CD14-positive monocyte (primary cell): ENCODE measurements around the gene RAET1E. TPM values are rescaled to one million over a fixed set of nuclear protein-coding genes. Genes with fewer than 3 reads are reported as not detected.

Source experiments
- DNase-seq, 3 donors: peaks; one replicate each; pipeline ENCODE4 v3.0.0-alpha.2; 2011 to 2022
- H2AFZ ChIP-seq: 2 replicates; pipeline ENCODE4 v1.6.0; 2012; ENCODE audit warnings: mild to moderate bottlenecking, low read depth, low read length, inconsistent platforms; ENCODE audit not compliant: insufficient read depth, poor library complexity, severe bottlenecking
- H3K27ac ChIP-seq, 2 donors: 1 replicate in 1 of 2; 2 replicates in 1 of 2; pipeline ENCODE4 v1.5.1; 2012 to 2013; ENCODE audit warnings: low read length in 2 of 2, control low read depth in 1 of 2, inconsistent platforms in 1 of 2, low read depth in 1 of 2, mild to moderate bottlenecking in 1 of 2
- H3K27me3 ChIP-seq, 2 donors: one replicate each; pipeline versions ENCODE4 v1.6.0 to v1.6.1; 2011 to 2013; ENCODE audit warnings: low read length in 2 of 2; ENCODE audit not compliant: control insufficient read depth in 2 of 2, insufficient read depth in 2 of 2
- H3K36me3 ChIP-seq, 2 donors: replicated peaks in 1 of 2; 1 replicate in 1 of 2; 2 replicates in 1 of 2; pipeline versions ENCODE4 v1.5.1 to v1.6.1; 2012 to 2013; ENCODE audit warnings: low read length in 2 of 2, control low read depth in 1 of 2, inconsistent platforms in 1 of 2, mild to moderate bottlenecking in 1 of 2; ENCODE audit not compliant: insufficient read depth in 2 of 2, control insufficient read depth in 1 of 2
- H3K4me1 ChIP-seq, 2 donors: 1 replicate in 1 of 2; 2 replicates in 1 of 2; pipeline versions ENCODE4 v1.5.1 to v1.6.1; 2012 to 2013; ENCODE audit warnings: low read length in 2 of 2, control low read depth in 1 of 2, inconsistent platforms in 1 of 2, mild to moderate bottlenecking in 1 of 2, moderate library complexity in 1 of 2; ENCODE audit not compliant: insufficient read depth in 2 of 2, control insufficient read depth in 1 of 2
- H3K4me2 ChIP-seq: replicated peaks from 2 replicates; pipeline ENCODE3; 2012; ENCODE audit warnings: low read length, moderate library complexity, mild to moderate bottlenecking; ENCODE audit not compliant: poor library complexity, severe bottlenecking; ENCODE audit errors: extremely low read depth
- H3K4me3 ChIP-seq, 3 experiments: fragments of 200-600 bp in 1 of 3; sonication (generic) in 1 of 3; replicated peaks in 1 of 3; 1 replicate in 2 of 3; 2 replicates in 1 of 3; pipeline ENCODE4 v1.5.1; 2011 to 2013; ENCODE audit warnings: low read length in 3 of 3, mild to moderate bottlenecking in 3 of 3, control low read depth in 2 of 3, low read depth in 2 of 3, inconsistent platforms in 1 of 3, moderate library complexity in 1 of 3
- H3K79me2 ChIP-seq: 2 replicates; pipeline ENCODE4 v1.6.0; 2012; ENCODE audit warnings: mild to moderate bottlenecking, control low read depth, inconsistent platforms, low read length, moderate library complexity; ENCODE audit not compliant: insufficient read depth
- H3K9ac ChIP-seq: 2 replicates; pipeline ENCODE4 v1.6.0; 2017; ENCODE audit warnings: low read length, mild to moderate bottlenecking; ENCODE audit not compliant: insufficient read depth, poor library complexity, severe bottlenecking
- H3K9me3 ChIP-seq, 2 donors: replicated peaks in 1 of 2; 1 replicate in 1 of 2; 2 replicates in 1 of 2; pipeline versions ENCODE4 v1.5.1 to v1.6.1; 2012 to 2013; ENCODE audit warnings: low read length in 2 of 2, control low read depth in 1 of 2; ENCODE audit not compliant: control insufficient read depth in 1 of 2, insufficient read depth in 1 of 2
- H4K20me1 ChIP-seq: 2 replicates; pipeline ENCODE4 v1.6.0; 2012; ENCODE audit warnings: mild to moderate bottlenecking, low read length, control low read depth, moderate library complexity; ENCODE audit not compliant: insufficient read depth
- H3K27ac Mint-ChIP-seq, 7 donors: one replicate each; pipeline ENCODE4 v1.8.0; 2020; ENCODE audit warnings: mild to moderate bottlenecking in 7 of 7, mixed read lengths in 7 of 7, moderate library complexity in 6 of 7, inconsistent platforms in 2 of 7
- H3K27me3 Mint-ChIP-seq, 3 donors: one replicate each; pipeline ENCODE4 v1.8.0; 2021 to 2022; ENCODE audit warnings: low read depth in 3 of 3, mild to moderate bottlenecking in 3 of 3, mixed read lengths in 3 of 3, moderate library complexity in 3 of 3, inconsistent platforms in 1 of 3
- H3K36me3 Mint-ChIP-seq, 2 donors: one replicate each; pipeline ENCODE4 v1.8.0; 2020; ENCODE audit warnings: mixed read lengths in 2 of 2, inconsistent platforms in 1 of 2, mild to moderate bottlenecking in 1 of 2
- H3K4me1 Mint-ChIP-seq: one replicate; pipeline ENCODE4 v1.8.0; 2020; ENCODE audit warnings: mild to moderate bottlenecking, mixed read lengths
- H3K4me3 Mint-ChIP-seq, 2 donors: one replicate each; pipeline ENCODE4 v1.8.0; 2020; ENCODE audit warnings: mild to moderate bottlenecking in 2 of 2, mixed read lengths in 2 of 2, moderate library complexity in 1 of 2
- H3K9me3 Mint-ChIP-seq, 7 donors: one replicate each; pipeline ENCODE4 v1.8.0; 2020 to 2022; ENCODE audit warnings: mixed read lengths in 7 of 7, mild to moderate bottlenecking in 6 of 7, moderate library complexity in 6 of 7, inconsistent platforms in 2 of 7
- WGBS: methylation state at CpG from one replicate; pipeline ENCODE4 v1.1.5; 2013; ENCODE audit warnings: missing lambda C conversion rate; ENCODE audit not compliant: insufficient coverage; 5-methylcytosine and 5-hydroxymethylcytosine counted together
- intact Hi-C, 2 donors: fragments of 100-400 bp; cut with micrococcal nuclease; formaldehyde crosslinking; loops; one replicate each; pipeline versions ENCODE4 v1.15.0 to v1.15.1; 2023
- polyA plus RNA-seq, 3 donors: library from polyadenylated mRNA; depleted of rRNA in 1 of 3; unstranded in 2 of 3; stranded (reverse) in 1 of 3; fragments of 300-500 nt in 2 of 3; fragments of >200 nt in 1 of 3; fragmentation: Illumina TruSeq in 2 of 3; gene quantifications; 1 replicate in 2 of 3; 2 replicates in 1 of 3; pipeline ENCODE4 v1.2.3, GENCODE V29; 2012 to 2021
- TF ChIP-seq, protein P1 (sequence below): fragments of 200-600 bp; IDR thresholded peaks from one replicate; pipeline ENCODE4 v1.8.0; 2022; ENCODE audit warnings: antibody characterized with exemption, mild to moderate bottlenecking

The RAET1E gene
- polyA plus RNA-seq, 3 donors: not detected

DNA sequence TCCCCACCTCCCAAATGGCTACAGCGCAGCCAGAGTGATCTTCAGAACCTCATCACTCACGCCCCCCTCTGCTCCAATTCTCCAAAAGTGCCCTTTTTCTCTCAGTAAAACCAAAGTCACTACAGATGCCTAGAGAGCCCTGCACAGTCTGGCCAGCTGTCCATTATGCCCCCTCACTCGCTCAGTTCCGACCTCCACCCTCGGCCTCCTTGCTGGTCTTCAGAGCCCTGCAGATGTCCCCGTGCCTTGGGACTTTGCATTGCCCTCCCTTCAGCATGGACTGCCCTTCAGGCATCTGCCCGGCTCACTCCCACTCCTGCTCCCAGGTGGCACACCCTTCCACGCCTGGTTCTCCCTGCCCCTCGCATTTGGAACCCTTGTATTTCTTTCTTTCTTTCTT lies 1.1 kb upstream of the RAET1E start:
- H3K9ac ChIP-seq: no peak overlapping the region
- WGBS: 94% methylated on average over 6 of the region's 9 CpGs
- H3K9me3 Mint-ChIP-seq: no peaks in the 10 kb centered on the region
- no peak overlapping the region for H3K4me2 ChIP-seq
- H3K27me3 Mint-ChIP-seq: peaks cover 0 to 11% (median 6%) of the 10 kb centered on the region in 3 donors
- TF ChIP-seq, protein P1, sequence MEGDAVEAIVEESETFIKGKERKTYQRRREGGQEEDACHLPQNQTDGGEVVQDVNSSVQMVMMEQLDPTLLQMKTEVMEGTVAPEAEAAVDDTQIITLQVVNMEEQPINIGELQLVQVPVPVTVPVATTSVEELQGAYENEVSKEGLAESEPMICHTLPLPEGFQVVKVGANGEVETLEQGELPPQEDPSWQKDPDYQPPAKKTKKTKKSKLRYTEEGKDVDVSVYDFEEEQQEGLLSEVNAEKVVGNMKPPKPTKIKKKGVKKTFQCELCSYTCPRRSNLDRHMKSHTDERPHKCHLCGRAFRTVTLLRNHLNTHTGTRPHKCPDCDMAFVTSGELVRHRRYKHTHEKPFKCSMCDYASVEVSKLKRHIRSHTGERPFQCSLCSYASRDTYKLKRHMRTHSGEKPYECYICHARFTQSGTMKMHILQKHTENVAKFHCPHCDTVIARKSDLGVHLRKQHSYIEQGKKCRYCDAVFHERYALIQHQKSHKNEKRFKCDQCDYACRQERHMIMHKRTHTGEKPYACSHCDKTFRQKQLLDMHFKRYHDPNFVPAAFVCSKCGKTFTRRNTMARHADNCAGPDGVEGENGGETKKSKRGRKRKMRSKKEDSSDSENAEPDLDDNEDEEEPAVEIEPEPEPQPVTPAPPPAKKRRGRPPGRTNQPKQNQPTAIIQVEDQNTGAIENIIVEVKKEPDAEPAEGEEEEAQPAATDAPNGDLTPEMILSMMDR: no peak
- H3K27ac Mint-ChIP-seq: no peak overlapping the region
- H3K4me3 Mint-ChIP-seq: no peak overlapping the region
- no peaks in the 10 kb centered on the region for H3K27me3 ChIP-seq
- H3K4me1 Mint-ChIP-seq: peaks cover 15% of the 10 kb centered on the region
- intact Hi-C loops: no loop called here
- H3K36me3 ChIP-seq: no peaks in the 10 kb centered on the region
- H4K20me1 ChIP-seq: no peaks in the 10 kb centered on the region
- DNase-seq: no peak
- H3K27ac ChIP-seq: no peak overlapping the region
- no peak overlapping the region for H2AFZ ChIP-seq
- H3K36me3 Mint-ChIP-seq: no peaks in the 10 kb centered on the region
- H3K79me2 ChIP-seq: no peaks in the 10 kb centered on the region
- H3K4me1 ChIP-seq: peaks cover 0 to 18% of the 10 kb centered on the region in 2 donors
- no peaks in the 10 kb centered on the region for H3K9me3 ChIP-seq
- no peak overlapping the region for H3K4me3 ChIP-seq

DNA sequence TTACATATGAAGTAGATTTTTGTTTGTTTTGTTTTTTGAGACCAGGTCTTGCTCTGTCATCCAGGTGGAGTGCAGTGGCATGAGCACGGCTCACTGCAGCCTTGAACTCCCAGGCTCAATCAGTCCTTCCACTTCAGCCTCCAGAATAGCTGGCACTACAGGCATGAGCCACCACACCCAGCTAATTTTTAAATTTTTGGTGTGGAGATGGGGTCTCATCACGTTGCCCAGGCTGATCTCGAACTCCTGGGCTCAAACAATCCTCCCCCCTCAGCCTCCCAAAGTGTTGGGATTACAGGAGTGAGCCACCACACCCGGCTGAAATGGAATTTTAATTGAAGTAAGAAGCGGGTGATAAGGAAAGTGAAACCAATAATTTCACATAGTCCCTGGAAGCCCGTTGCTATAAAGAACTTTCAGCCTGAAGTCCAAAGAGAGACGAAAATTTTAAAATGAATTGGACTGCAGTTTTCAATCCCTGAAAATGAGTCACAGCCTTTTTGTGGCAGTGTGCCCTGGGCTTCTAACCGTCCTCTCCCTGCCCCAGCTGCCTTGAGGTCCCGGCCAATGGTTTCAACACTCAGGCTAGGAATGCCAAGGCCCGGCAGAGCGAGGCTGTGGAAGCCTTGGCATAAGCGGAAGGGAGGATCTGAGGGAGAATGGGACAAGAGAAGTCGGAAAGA lies 757 bp downstream of the RAET1E start:
- Histone ChIP-seq H3K27ac (no peak overlapping the region), H3K9ac (no peak overlapping the region), H3K9me3 (no peaks in the 10 kb centered on the region), H3K27me3 (no peaks in the 10 kb centered on the region), H3K79me2 (no peaks in the 10 kb centered on the region), H3K4me3 (no peak overlapping the region), H3K36me3 (no peaks in the 10 kb centered on the region), H3K4me1 (peaks cover 0 to 18% of the 10 kb centered on the region in 2 donors), H2AFZ (no peak overlapping the region), H4K20me1 (no peaks in the 10 kb centered on the region), H3K4me2 (no peak overlapping the region)
- Mint-ChIP-seq H3K4me3 (peak overlapping the region in 1 of 2 donors; percentile 37), H3K4me1 (peaks cover 15% of the 10 kb centered on the region), H3K27me3 (peaks cover 0 to 9% (median 4%) of the 10 kb centered on the region in 3 donors), H3K27ac (peak overlapping the region in 1 of 7 donors; percentile 78), H3K9me3 (no peaks in the 10 kb centered on the region), H3K36me3 (no peaks in the 10 kb centered on the region)
- no peak for DNase-seq
- intact Hi-C loops: no loop called here
- TF ChIP-seq, protein P1: no peak
- 85% methylated on average over 6 of the region's 13 CpGs for WGBS
